ENCODE data around the gene PPP6R3.

PPP6R3 gene

GRCh38 chr11:68551777-68552176 lies 91.2 kb downstream of the PPP6R3 start:
- no peak for DNase-seq (ENCODE audit: low read depth in 1 of 2, low spot score in 1 of 2)

GRCh38 chr11:68552542-68552941 lies 92.0 kb downstream of the PPP6R3 start:
- DNase-seq (ENCODE audit: low read depth in 1 of 2, low spot score in 1 of 2) = no peak

GRCh38 chr11:68560216-68560615 lies 99.7 kb downstream of the PPP6R3 start:
- DNase-seq (ENCODE audit: low read depth in 1 of 2, low spot score in 1 of 2) = no peak

- DNase-seq (ENCODE audit: low read depth in 1 of 2, low spot score in 1 of 2) = no peak
Observed at GRCh38 chr11:68563454-68563853, 102.9 kb downstream of the PPP6R3 start.

GRCh38 chr11:68564261-68564660 lies 103.7 kb downstream of the PPP6R3 start:
- DNase-seq (ENCODE audit: low read depth in 1 of 2, low spot score in 1 of 2) = no peak

- DNase-seq (ENCODE audit: low read depth in 1 of 2, low spot score in 1 of 2) = no peak
Observed at GRCh38 chr11:68565768-68566167, 105.2 kb downstream of the PPP6R3 start.

- no peak for DNase-seq (ENCODE audit: low read depth in 1 of 2, low spot score in 1 of 2)
Observed at GRCh38 chr11:68567553-68567952, 107.0 kb downstream of the PPP6R3 start.

GRCh38 chr11:68569357-68569756 lies 108.8 kb downstream of the PPP6R3 start:
- DNase-seq (ENCODE audit: low read depth in 1 of 2, low spot score in 1 of 2) = no peak

- no peak for DNase-seq (ENCODE audit: low read depth in 1 of 2, low spot score in 1 of 2)
Observed at GRCh38 chr11:68570691-68571090, 110.1 kb downstream of the PPP6R3 start.

- DNase-seq (ENCODE audit: low read depth in 1 of 2, low spot score in 1 of 2) = no peak
Observed at GRCh38 chr11:68574308-68574707, 113.8 kb downstream of the PPP6R3 start.

GRCh38 chr11:68575025-68575665 lies 114.6 kb downstream of the PPP6R3 start:
- no peak for DNase-seq (ENCODE audit: low read depth in 1 of 2, low spot score in 1 of 2)

- no peak for DNase-seq (ENCODE audit: low read depth in 1 of 2, low spot score in 1 of 2)
Observed at GRCh38 chr11:68579455-68579854, 118.9 kb downstream of the PPP6R3 start.

- DNase-seq (ENCODE audit: low read depth in 1 of 2, low spot score in 1 of 2) = no peak
Observed at GRCh38 chr11:68581439-68581838, 120.9 kb downstream of the PPP6R3 start.

- no peak for DNase-seq (ENCODE audit: low read depth in 1 of 2, low spot score in 1 of 2)
Observed at GRCh38 chr11:68581901-68582300, 121.3 kb downstream of the PPP6R3 start.

- DNase-seq (ENCODE audit: low read depth in 1 of 2, low spot score in 1 of 2) = no peak
Observed at GRCh38 chr11:68582416-68583040, 122.0 kb downstream of the PPP6R3 start.

- no peak for DNase-seq (ENCODE audit: low read depth in 1 of 2, low spot score in 1 of 2)
Observed at GRCh38 chr11:68583041-68583446, 122.5 kb downstream of the PPP6R3 start.

- peak in 1 of 2 donors; percentile 20 for DNase-seq (ENCODE audit: low read depth in 1 of 2, low spot score in 1 of 2)
Observed at GRCh38 chr11:68584097-68584496, 123.5 kb downstream of the PPP6R3 start.

GRCh38 chr11:68584991-68585524 lies 124.5 kb downstream of the PPP6R3 start:
- no peak for DNase-seq (ENCODE audit: low read depth in 1 of 2, low spot score in 1 of 2)

GRCh38 chr11:68589547-68590216 lies 129.1 kb downstream of the PPP6R3 start:
- no peak for DNase-seq (ENCODE audit: low read depth in 1 of 2, low spot score in 1 of 2)

GRCh38 chr11:68591719-68592118 lies 131.2 kb downstream of the PPP6R3 start:
- no peak for DNase-seq (ENCODE audit: low read depth in 1 of 2, low spot score in 1 of 2)

- no peak for DNase-seq (ENCODE audit: low read depth in 1 of 2, low spot score in 1 of 2)
Observed at GRCh38 chr11:68593441-68593840, 132.9 kb downstream of the PPP6R3 start.

- DNase-seq (ENCODE audit: low read depth in 1 of 2, low spot score in 1 of 2) = no peak
Observed at GRCh38 chr11:68594123-68594522, 133.6 kb downstream of the PPP6R3 start.

Data from activated T-helper 1 cell treated with anti-CD3 and anti-CD28 coated beads, Interleukin-2, amount 50 U/mL, for 16 hours (primary cell).